HG03521 (cell line): Measurements from ENCODE around the gene SURF1.
"Not testable (repeated sequence)": the region's sequence is repeated elsewhere in the genome, so short reads cannot be mapped to it uniquely, and the experiment has no call there.

Experiments used
- ATAC-seq: cut with Tn5 transposase; IDR thresholded peaks from one replicate; pipeline ENCODE4 v1.9.1; 2021; ENCODE audit warnings: mild to moderate bottlenecking, moderate library complexity; ENCODE audit not compliant: unreplicated experiment

The SURF1 gene

GRCh38 chr9:133356391-133357091 lies at the start of gene SURF1, which contains the start of gene SURF2:
TSS of gene SURF1 (minus strand) at chr9:133356487. CDS start at chr9:133356453, 34 bp downstream.
TSS of gene SURF2 (plus strand) at chr9:133356550. CDS start at chr9:133356593, 43 bp downstream.
- ATAC-seq: peak; percentile 54

- ATAC-seq: no peak
Observed at GRCh38 chr9:133405508-133406438, 49.5 kb upstream of the SURF1 start.

GRCh38 chr9:133404454-133405002 lies 48.2 kb upstream of the SURF1 start:
- no peak for ATAC-seq

- no peak for ATAC-seq
Observed at GRCh38 chr9:133403766-133404453, 47.6 kb upstream of the SURF1 start.

- no peak for ATAC-seq
Observed at GRCh38 chr9:133402689-133403088, 46.4 kb upstream of the SURF1 start.

- no peak for ATAC-seq
Observed at GRCh38 chr9:133401588-133401987, 45.3 kb upstream of the SURF1 start.

- no peak for ATAC-seq
Observed at GRCh38 chr9:133400292-133400691, 44.0 kb upstream of the SURF1 start.

- ATAC-seq: no peak
Observed at GRCh38 chr9:133397895-133398294, 41.6 kb upstream of the SURF1 start.

GRCh38 chr9:133397370-133397769 lies 41.1 kb upstream of the SURF1 start:
- no peak for ATAC-seq

GRCh38 chr9:133396952-133397351 lies 40.7 kb upstream of the SURF1 start:
- ATAC-seq: no peak

- ATAC-seq: no peak
Observed at GRCh38 chr9:133394687-133395271, 38.5 kb upstream of the SURF1 start.

GRCh38 chr9:133393399-133393798 lies 37.1 kb upstream of the SURF1 start:
- ATAC-seq: no peak

GRCh38 chr9:133392308-133392707 lies 36.0 kb upstream of the SURF1 start:
- not testable (repeated sequence) for ATAC-seq

GRCh38 chr9:133391449-133391848 lies 35.2 kb upstream of the SURF1 start:
- ATAC-seq: not testable (repeated sequence)

- ATAC-seq: no peak
Observed at GRCh38 chr9:133390713-133391112, 34.4 kb upstream of the SURF1 start.

GRCh38 chr9:133389562-133389961 lies 33.3 kb upstream of the SURF1 start:
- no peak for ATAC-seq

- ATAC-seq: no peak
Observed at GRCh38 chr9:133389025-133389557, 32.8 kb upstream of the SURF1 start.

- ATAC-seq: no peak
Observed at GRCh38 chr9:133387680-133388079, 31.4 kb upstream of the SURF1 start.

- ATAC-seq: no peak
Observed at GRCh38 chr9:133386338-133386737, 30.1 kb upstream of the SURF1 start.

- no peak for ATAC-seq
Observed at GRCh38 chr9:133385452-133385851, 29.2 kb upstream of the SURF1 start.
